ENCODE data around the gene PPP3CA.

The PPP3CA gene

DNA sequence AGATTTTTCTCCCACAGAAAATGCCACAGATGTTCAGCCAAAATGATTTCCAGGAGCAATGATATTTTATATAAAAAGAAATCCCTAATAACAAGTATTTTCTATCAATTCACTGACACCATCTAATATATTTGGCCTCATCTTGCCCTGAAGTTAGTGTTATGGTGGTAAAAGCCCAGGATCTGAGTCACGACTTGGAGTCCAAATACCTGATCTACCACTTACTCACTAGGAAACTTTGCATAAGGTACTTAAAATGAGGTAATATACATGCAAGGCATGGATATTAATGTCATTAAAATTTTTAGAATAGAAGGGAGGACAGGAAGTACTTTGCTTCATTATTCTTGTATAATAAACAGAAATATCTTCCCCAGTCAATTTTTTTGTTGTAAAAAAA, 16.3 kb downstream of the PPP3CA start:
- no peak for DNase-seq (ENCODE audit: low read depth)

DNA sequence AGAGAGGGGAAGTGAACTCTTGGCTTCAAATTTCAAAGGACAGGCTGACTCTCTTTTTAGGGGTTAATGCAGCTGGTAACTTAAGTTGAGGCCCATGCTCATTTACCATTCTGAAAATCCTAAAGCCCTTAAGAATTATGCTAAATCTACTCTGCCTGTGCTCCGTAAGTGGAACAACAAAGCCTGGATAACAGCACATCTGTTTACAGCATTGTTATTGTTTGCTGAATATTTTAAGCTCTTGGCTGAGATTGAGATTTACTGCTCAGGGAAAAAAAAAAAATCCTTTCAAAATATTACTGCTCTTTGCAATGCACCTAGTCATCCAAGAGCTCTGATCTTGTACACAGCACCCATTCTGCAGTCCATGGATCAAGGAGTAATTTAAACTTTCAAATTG, 17.7 kb downstream of the PPP3CA start:
- no peak for DNase-seq (ENCODE audit: low read depth)

DNA sequence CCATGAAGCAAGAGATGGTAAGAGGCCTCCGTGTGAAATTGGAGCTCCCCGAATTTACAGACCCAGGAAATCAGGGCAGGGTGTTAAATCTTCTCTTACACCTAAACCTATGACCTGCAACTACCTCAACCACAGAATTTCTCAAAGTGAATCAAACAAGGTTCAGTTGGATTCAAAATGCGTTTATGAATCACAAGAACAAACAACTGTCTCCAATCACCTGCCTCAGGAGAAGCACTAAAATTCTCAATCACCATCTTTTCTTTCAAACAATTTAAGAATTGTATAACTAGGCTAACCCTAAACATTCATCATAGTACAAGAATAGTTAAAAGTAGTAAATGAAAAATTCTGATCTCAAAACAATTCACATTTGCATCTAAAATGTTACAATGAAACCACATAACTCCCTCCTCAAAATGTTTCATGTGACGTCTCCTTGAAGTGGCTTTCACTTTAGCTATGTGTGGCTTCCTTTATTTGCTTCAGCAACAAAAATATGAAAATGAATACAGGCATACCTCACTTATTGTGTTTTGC, 19.2 kb downstream of the PPP3CA start:
- no peak for DNase-seq (ENCODE audit: low read depth)

DNA sequence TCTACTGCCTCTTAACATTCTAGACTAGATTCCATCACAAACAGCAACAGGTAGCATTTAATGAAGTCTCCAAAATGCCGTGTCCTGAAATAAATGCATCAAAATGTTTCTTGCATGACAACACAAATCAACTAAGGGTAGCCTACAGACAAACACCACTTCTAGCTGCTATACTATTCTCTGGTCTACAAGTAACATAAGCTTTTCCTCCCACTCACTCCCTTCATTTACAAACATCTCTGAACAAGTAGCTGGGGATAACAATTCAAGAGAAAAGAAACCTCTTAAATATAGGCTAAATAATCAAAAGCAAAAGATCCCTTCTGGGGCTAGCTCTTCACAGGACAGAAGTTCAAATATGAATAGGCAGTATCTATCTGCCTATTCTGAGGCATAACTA, 20.8 kb downstream of the PPP3CA start:
- DNase-seq (ENCODE audit: low read depth) = no peak

DNA sequence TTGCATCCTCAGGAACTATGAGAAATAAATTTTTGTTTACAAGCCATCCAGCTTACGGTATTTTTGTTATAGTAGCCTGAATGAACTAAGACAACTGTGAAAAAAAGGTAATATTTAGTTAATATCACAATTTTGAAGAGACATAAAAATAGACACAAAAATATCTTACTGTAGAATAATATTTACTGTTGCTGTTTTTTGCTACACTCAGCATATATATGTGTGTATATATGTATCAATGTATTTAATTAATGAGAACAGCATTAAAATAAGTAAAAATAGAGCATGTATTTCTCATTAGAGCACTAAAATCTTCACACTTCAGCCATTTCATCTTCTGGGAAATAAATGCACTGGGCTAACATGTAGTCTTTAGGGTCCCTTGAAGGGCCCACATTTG, 24.6 kb downstream of the PPP3CA start:
- no peak for DNase-seq (ENCODE audit: low read depth)

DNA sequence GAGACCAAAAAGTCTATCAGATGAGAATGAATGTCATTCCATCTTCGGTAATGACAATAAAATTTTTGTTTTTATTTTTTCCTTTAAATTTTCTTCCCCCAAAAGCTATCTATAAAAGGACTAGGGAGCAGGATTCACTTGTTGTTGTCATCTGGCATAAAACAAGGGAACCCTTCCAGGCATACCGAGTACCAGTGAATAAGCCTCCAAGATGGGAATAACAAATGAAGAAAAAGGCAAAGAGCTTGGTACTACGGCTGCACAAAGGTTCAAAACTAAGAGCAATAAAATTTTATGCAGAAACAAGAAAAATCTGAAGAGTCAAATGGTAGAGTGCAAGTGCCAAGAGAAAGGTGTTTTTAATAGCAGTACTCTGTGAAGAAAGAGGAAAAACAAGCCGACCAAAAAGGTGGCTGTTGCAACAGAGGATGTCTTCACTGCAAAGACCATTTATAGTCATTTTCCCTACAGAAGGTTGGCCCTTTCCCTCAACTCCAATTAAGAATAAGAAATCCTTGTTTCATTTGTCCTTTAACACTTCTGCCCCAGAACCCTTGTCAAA, 25.8 kb downstream of the PPP3CA start:
- DNase-seq (ENCODE audit: low read depth) = no peak

DNA sequence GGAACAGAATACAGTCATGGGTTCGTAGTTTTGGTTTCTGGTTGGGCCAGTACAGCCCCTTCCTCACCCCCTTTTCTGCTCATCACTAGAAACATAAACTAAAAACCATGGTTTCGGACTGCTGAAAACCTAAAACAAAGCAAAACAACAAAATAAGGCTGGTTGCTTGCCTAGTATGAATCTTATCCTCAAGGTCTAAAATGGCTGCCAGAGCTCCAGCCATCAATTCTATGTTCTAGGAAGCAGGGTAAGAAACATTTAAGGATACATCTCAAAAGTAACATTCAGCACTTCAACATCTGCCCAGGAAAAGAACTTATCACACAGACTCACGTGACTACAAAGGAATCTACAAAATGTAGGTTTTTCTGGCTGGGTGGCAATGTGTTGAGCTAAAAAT, 31.5 kb downstream of the PPP3CA start:
- DNase-seq (ENCODE audit: low read depth) = no peak

DNA sequence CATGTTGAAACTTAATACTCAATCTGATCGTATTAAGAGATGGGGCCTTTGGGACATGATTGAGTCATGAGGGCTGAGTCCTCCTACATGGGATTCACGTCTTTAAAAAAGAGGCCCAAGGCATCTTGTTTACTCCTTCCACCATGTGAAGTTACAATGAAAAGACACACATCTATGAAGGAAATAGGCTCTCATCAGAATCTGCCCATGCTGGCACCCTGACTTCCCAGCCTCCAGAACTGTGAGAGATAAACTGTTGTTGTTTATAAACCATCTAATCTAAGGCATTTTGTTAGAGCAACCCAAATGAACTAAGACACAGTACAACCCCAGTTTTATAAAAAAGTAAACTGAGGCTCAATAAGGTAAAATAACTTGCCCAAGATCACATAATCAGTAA, 32.3 kb downstream of the PPP3CA start:
- DNase-seq (ENCODE audit: low read depth) = no peak

DNA sequence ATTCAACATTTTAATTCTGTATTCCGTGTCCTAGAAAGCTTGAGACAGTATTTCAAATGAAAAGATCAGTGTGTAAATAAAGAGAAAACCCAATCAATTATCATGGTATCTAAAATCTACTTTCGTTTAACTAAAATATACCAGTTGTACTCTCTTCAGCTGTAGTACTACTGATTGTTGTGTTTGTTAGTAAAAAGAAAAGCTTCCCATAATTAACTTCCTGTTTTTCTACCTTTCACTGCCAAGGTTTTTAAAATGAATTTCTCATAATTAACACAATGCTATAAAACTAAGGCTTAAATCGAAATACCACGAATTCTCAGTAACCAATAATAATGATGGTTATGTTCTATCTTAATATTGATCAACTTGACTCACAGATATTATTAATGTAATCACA, 37.4 kb downstream of the PPP3CA start:
- no peak for DNase-seq (ENCODE audit: low read depth)

DNA sequence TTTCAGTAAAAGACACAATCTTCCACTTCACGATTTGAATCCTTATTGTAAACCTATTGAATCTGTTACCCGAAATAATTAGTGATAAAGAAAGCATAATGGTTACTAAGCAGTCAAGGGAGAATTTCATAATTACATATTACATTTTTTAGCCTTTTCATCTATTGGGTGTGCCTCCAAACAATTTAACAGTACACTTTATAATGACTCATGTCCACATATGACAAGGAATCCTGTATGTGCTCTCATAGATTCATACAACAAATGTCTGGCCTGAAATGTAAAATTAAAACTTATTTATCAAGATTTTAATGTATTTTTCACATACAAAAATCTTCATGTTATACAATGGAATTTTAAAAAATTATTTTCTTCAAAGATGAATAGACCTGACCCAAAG, 39.4 kb downstream of the PPP3CA start:
- no peak for DNase-seq (ENCODE audit: low read depth)

DNA sequence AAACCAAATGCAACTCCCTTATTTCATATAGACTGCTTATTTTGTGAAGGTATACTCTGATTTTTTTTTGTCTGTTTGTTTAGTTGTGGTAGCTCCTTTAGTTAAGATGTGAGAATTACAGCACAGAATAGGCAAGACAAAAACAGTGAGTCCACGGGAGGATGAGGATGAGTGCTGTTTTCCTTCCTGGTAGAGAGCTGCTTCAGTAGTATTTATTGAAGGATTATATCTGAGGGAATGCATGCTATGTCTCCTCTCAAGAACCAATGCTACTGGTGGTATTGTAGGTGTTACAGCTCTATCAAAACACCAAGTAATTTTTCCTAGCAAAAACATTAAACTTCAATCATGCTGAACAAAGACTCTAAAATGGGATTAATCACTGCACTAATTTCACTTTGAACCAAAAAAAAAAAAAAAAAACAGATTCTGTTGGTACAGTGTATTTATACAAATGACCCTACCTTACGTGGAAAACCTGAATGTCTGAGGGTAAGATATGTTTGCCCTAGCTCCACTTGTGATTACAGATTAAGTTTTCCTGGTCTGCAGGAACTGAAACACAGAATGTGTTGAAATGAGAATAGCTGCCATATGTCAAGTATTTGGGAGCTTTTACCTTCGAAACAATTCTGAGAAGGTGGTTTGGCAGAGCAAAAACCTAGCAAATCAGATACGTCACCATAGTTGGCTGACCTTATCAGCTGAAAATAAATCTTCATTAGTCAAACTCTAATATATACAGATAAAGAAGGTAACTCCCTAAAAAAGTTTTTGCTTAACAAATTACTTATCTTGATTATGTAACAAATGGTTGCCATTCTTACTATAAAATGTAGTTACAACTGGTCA, 40.3 kb downstream of the PPP3CA start:
- DNase-seq (ENCODE audit: low read depth) = no peak

DNA sequence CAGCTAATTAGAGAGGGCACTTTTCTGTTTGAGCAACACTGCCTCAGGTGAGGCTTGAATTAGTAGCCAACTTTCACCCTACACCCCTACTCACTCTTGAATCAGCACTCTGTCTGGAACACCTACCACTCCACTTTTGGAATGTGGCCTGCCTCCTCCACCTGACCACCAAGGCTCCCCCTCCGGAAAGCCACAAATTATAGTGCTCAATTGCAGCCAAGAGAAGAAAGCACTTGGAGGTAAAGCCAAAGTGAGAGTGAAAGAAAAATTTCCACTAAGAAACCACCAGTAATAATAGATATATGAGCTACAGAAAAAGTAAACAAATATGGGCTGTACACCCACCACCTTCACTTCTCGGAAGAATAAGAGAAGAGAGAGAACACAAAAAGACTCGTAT, 41.1 kb downstream of the PPP3CA start:
- no peak for DNase-seq (ENCODE audit: low read depth)

DNA sequence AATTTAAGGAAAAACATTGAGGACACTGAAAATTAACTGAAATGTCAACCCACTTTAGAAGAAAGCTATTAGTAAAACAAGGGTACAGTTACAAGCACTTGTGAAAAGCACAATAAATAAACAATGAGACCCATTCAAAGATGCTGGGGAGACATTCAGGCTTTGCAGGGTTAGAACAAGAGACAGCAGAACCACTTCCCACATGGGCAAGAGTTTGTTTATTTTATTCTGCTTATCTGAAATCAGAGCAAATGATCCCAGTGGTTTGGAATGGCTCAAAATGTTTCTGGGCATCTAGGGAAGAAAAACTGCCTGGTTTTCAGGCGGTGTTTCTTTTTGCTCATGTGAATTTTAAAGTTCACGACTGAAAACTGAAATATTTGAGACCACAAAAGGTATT, 42.4 kb downstream of the PPP3CA start:
- DNase-seq (ENCODE audit: low read depth) = no peak

DNA sequence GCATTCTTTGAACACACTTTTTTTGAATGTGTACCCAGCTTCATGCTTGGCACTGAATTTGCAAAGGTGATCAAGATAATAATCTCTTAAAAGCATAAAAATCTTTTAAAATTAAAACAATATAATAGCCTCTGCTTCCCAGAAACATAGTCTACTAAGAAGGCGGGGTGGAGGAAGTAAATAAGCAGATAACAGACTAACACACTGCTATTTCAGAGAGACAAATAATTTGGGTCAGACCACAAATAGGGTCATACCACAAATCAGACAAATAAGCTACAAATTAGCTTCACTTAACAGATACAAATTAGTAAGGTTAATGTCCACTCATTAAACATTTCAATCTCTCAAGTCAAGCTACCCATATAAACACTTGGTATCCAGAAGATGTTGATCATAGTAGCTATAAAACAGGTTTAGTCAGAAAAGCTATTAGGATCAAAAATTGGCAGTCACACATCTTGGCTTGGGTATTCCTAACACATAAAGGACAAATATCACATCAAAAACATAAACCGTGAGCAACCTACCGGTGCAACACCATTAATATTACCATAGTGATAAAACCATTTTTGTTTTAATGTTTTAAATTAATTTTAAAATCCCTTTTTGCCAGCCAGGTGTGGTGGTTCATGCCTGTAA, 47.3 kb downstream of the PPP3CA start:
- no peak for DNase-seq (ENCODE audit: low read depth)

DNA sequence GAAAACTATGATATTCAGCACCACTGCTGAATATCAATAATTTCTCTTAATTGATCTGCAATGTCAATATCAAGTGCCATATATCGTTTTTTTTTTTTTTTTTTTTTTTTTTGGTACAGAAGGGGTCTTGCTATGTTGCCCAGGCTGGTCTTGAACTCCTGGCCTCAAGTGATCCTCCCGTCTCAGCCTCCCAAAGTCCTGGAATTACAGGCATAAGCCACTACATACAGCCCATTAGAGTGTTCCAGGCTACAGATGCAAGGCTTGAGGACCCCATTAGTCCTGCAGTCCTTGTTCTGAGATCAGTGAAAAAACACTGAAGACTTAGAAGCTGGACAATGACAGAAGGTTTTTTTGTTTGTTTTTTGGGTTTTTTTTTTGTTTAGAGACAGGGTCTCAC, 48.3 kb downstream of the PPP3CA start:
- DNase-seq (ENCODE audit: low read depth) = no peak

DNA sequence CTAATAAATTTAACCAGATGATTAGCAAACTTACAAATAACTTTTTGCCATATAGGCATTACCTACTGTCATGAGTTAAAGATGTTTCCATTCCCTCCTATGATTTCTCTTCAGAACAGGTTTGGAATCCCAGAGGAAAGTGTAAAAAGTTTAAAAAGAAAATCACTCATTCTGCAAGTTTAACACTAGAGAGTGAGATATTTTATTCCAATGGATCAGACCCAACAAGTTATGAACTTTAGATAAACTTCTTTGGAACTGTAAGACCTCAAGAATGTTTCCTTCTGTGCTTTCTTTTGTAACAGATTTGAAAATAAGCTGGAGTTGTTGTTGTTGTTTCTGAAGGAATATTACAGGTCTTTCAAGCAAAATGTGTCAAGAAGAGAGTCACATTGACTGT, 51.6 kb downstream of the PPP3CA start:
- DNase-seq (ENCODE audit: low read depth) = no peak

DNA sequence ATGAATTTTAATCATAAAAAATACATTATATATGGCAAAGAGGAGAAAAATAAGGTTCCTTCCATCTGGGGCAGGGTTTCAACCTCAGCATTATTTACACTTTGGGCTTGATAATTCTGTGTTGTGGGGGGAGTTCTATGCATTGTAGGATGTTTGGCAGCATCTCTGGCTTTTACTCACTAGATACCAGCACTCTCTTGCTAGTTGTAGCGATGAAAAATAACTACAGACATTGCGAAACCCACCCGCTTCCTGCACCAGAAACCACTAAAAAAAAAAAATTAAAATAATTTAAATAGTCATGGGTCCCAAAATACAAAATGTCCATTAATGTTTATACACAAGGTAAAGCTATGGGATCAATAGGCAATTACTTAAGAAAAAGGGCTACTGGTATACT, 52.7 kb downstream of the PPP3CA start:
- no peak for DNase-seq (ENCODE audit: low read depth)

DNA sequence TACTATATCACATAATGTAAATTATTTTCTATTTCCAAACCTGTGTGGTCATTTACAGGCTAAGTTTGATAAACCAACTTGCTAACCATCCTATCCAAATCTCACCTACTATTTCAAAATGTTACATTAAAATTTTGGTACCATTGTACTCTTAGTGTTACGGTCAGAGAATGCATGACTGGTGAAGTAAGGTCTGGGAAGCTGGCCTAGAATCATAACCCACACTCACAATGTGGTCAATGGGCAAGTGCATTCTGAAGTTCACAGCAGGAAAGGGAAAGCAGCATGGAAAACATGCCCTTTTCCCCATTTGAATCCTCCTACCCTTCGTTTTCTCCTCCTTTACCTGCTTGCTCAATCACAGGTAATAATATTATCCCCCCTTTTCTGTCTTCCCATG, 54.4 kb downstream of the PPP3CA start:
- DNase-seq (ENCODE audit: low read depth) = peak; percentile 84

DNA sequence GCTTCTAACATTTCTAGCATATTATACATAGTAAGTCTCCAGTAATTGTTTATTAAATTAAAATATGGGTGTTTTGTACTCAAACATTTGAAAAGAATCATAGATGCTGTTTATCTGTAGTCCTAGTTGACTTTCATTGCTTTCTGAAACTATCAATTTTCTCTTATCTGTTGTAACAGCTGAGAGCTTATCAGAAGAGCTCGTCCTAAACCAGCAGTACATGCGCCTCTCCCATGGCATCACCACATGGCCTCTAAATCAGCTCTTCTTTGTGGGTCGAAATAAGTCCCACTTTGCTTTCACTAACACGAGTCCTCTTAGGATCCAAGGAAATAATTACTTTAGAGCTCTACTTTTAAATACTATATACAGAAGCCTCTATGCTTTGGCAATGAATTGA, 55.1 kb downstream of the PPP3CA start:
- no peak for DNase-seq (ENCODE audit: low read depth)

DNA sequence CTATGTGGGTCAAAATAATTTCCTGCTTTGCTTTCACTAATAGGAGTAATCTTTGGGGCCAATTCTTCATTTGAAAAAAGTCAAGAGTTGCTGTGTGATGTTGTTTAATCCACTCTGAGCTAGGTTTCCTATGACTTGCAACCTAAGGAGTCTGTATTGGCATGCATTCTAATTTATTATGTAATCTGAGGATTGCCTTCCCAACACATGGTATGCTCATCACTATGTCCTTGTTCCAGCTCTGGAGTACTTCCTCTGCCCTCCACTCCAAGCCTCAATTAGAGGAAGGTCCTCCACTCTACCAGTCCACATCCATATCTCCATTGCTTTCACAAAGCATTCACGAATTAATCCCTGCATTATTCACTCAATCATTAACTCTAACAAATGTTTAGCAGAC, 56.1 kb downstream of the PPP3CA start:
- DNase-seq (ENCODE audit: low read depth) = no peak

DNA sequence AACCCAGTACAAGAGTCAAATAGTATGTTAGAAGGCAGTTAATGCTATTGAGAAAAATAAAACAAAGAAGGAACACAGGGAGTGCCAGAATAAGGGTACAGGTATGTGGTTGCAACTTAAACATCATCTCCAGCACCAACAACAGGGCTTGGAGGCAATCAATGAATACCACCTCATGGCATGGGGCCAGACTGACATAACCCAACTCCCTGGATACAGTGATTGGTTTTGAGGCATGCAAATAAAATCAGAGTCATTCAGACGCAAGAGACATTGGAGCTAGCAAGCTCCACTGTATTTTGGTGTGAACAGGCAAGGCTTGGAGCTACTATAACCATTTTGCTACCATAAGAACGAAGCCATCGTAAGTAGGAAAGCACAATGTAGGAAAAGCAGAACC, 56.7 kb downstream of the PPP3CA start:
- DNase-seq (ENCODE audit: low read depth) = no peak

DNA sequence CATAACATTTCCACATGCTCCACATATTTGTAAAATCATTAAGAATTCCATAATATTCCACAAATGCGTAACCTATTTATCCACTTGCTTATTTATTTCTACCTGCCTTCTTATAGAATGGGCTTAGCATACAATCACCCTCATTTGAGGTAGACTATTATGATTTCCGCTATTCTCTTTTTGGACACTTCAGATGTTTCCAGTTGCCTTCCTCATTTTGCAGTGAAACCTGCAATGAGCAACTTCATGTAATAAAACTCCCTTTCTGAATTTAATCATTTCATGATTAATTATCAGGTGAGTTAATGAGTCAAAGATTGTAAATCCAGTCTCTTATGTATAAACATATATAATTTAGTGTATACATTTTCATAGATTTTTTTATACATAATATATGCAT, 58.0 kb downstream of the PPP3CA start:
- no peak for DNase-seq (ENCODE audit: low read depth)
